ENCODE results near the gene PTPN13.
"Not testable (repeated sequence)": the region's sequence is repeated elsewhere in the genome, so short reads cannot be mapped to it uniquely, and the experiment has no call there.

PTPN13 gene

GRCh38 chr4:86644892-86645291 lies 50.8 kb downstream of the PTPN13 start:
- DNase-seq (ENCODE audit: low read depth in 2 of 2) = no peak

GRCh38 chr4:86652332-86652932 lies 58.3 kb downstream of the PTPN13 start:
- no peak for DNase-seq (ENCODE audit: low read depth in 2 of 2)

GRCh38 chr4:86653237-86653865 lies 59.2 kb downstream of the PTPN13 start:
- no peak for DNase-seq (ENCODE audit: low read depth in 2 of 2)

GRCh38 chr4:86656781-86657180 lies 62.7 kb downstream of the PTPN13 start:
- not testable (repeated sequence) for DNase-seq (ENCODE audit: low read depth in 2 of 2)

GRCh38 chr4:86657382-86657781 lies 63.3 kb downstream of the PTPN13 start:
- no peak for DNase-seq (ENCODE audit: low read depth in 2 of 2)

GRCh38 chr4:86657910-86658309 lies 63.8 kb downstream of the PTPN13 start:
- no peak for DNase-seq (ENCODE audit: low read depth in 2 of 2)

GRCh38 chr4:86660401-86660800 lies 66.3 kb downstream of the PTPN13 start:
- DNase-seq (ENCODE audit: low read depth in 2 of 2) = no peak

- DNase-seq (ENCODE audit: low read depth in 2 of 2) = no peak
Measured at GRCh38 chr4:86661006-86661405, 66.9 kb downstream of the PTPN13 start.

- no peak for DNase-seq (ENCODE audit: low read depth in 2 of 2)
Measured at GRCh38 chr4:86661418-86661817, 67.3 kb downstream of the PTPN13 start.

GRCh38 chr4:86664959-86665358 lies 70.8 kb downstream of the PTPN13 start:
- DNase-seq (ENCODE audit: low read depth in 2 of 2) = no peak

- DNase-seq (ENCODE audit: low read depth in 2 of 2) = no peak
Measured at GRCh38 chr4:86670298-86670697, 76.2 kb downstream of the PTPN13 start.

GRCh38 chr4:86670756-86671155 lies 76.6 kb downstream of the PTPN13 start:
- no peak for DNase-seq (ENCODE audit: low read depth in 2 of 2)

GRCh38 chr4:86675548-86675947 lies 81.4 kb downstream of the PTPN13 start:
- DNase-seq (ENCODE audit: low read depth in 2 of 2) = no peak

- no peak for DNase-seq (ENCODE audit: low read depth in 2 of 2)
Measured at GRCh38 chr4:86678796-86679195, 84.7 kb downstream of the PTPN13 start.

GRCh38 chr4:86679441-86679840 lies 85.3 kb downstream of the PTPN13 start:
- no peak for DNase-seq (ENCODE audit: low read depth in 2 of 2)

GRCh38 chr4:86683167-86683566 lies 89.1 kb downstream of the PTPN13 start:
- DNase-seq (ENCODE audit: low read depth in 2 of 2) = no peak

GRCh38 chr4:86683983-86684382 lies 89.9 kb downstream of the PTPN13 start:
- DNase-seq (ENCODE audit: low read depth in 2 of 2) = no peak

GRCh38 chr4:86685401-86685800 lies 91.3 kb downstream of the PTPN13 start:
- no peak for DNase-seq (ENCODE audit: low read depth in 2 of 2)

GRCh38 chr4:86686741-86687140 lies 92.6 kb downstream of the PTPN13 start:
- no peak for DNase-seq (ENCODE audit: low read depth in 2 of 2)

- no peak for DNase-seq (ENCODE audit: low read depth in 2 of 2)
Measured at GRCh38 chr4:86688026-86688425, 93.9 kb downstream of the PTPN13 start.

GRCh38 chr4:86704601-86705000 lies 110.5 kb downstream of the PTPN13 start:
- no peak for DNase-seq (ENCODE audit: low read depth in 2 of 2)

GRCh38 chr4:86706923-86707597 lies 112.9 kb downstream of the PTPN13 start:
- no peak for DNase-seq (ENCODE audit: low read depth in 2 of 2)

GRCh38 chr4:86717651-86718050 lies 123.5 kb downstream of the PTPN13 start:
- DNase-seq (ENCODE audit: low read depth in 2 of 2) = no peak

Measured in stimulated activated CD8-positive, alpha-beta memory T cell treated with anti-CD3 and anti-CD28 coated beads, Interleukin-15, amount 100 ng/mL, for 48 hours (primary cell).